OCI-LY1 (cell line): ENCODE data around the gene STK32C.

Source experiments
- H2AFZ ChIP-seq: fragments of 200-600 bp; sonication (generic), shearing (Covaris generic); 2 replicates; pipeline ENCODE4 v1.6.0; 2014; ENCODE audit warnings: antibody characterized with exemption, mild to moderate bottlenecking, low read length
- H3F3A ChIP-seq: fragments of 200-600 bp; sonication (generic), shearing (Covaris generic); 2 replicates; pipeline ENCODE4 v1.6.0; 2014; ENCODE audit warnings: mild to moderate bottlenecking, antibody characterized with exemption, low read length, moderate library complexity; ENCODE audit not compliant: insufficient read depth
- H3K27ac ChIP-seq: fragments of 200-600 bp; sonication (generic); 2 replicates; pipeline ENCODE4 v1.5.1; 2014; ENCODE audit warnings: low read length, mixed run types, mild to moderate bottlenecking, low read depth; ENCODE audit not compliant: poor library complexity, severe bottlenecking
- H3K27me3 ChIP-seq: fragments of 200-600 bp; sonication (generic); 2 replicates; pipeline ENCODE4 v1.6.0; 2014; ENCODE audit warnings: antibody characterized with exemption, mild to moderate bottlenecking, low read length, moderate library complexity; ENCODE audit not compliant: insufficient read depth
- H3K36me3 ChIP-seq: fragments of 200-600 bp; sonication (generic); 2 replicates; pipeline ENCODE4 v1.6.1; 2014; ENCODE audit warnings: mild to moderate bottlenecking, antibody characterized with exemption, low read length, moderate library complexity, mixed read lengths; ENCODE audit not compliant: insufficient read depth
- H3K4me1 ChIP-seq: fragments of 200-600 bp; sonication (generic); 2 replicates; pipeline ENCODE4 v1.5.1; 2014; ENCODE audit warnings: mild to moderate bottlenecking, low read length, moderate library complexity; ENCODE audit not compliant: insufficient read depth, severe bottlenecking
- H3K4me2 ChIP-seq: fragments of 200-600 bp; sonication (generic), shearing (Covaris generic); 2 replicates; pipeline ENCODE4 v1.6.1; 2014; ENCODE audit warnings: low read length
- H3K4me3 ChIP-seq: fragments of 200-600 bp; sonication (generic); 2 replicates; pipeline ENCODE4 v1.5.1; 2014; ENCODE audit warnings: low read length, low read depth, mild to moderate bottlenecking, mixed read lengths; ENCODE audit not compliant: poor library complexity, severe bottlenecking
- H3K79me2 ChIP-seq: fragments of 200-600 bp; shearing (Covaris generic); 2 replicates; pipeline ENCODE4 v1.6.1; 2016; ENCODE audit warnings: mixed run types, low read length, mixed read lengths; ENCODE audit not compliant: insufficient read depth
- H3K9ac ChIP-seq: fragments of 200-600 bp; sonication (generic), shearing (Covaris generic); 2 replicates; pipeline ENCODE4 v1.6.1; 2014; ENCODE audit warnings: mild to moderate bottlenecking, low read length, mixed read lengths
- H3K9me2 ChIP-seq: fragments of 200-600 bp; sonication (generic), shearing (Covaris generic); 2 replicates; pipeline ENCODE4 v1.6.1; 2014; ENCODE audit warnings: low read depth, mild to moderate bottlenecking, low read length, mixed read lengths
- H3K9me3 ChIP-seq: fragments of 200-600 bp; shearing (Covaris generic); 2 replicates; pipeline ENCODE4 v1.6.1; 2014; ENCODE audit warnings: low read length, mixed read lengths
- H4K20me1 ChIP-seq: fragments of 200-600 bp; sonication (generic), shearing (Covaris generic); 2 replicates; pipeline ENCODE4 v1.6.0; 2016; ENCODE audit warnings: mild to moderate bottlenecking, low read length; ENCODE audit not compliant: insufficient read depth
- EZH2 ChIP-seq: fragments of 200-600 bp; sonication (generic), shearing (Covaris generic); IDR thresholded peaks from 2 replicates; pipeline ENCODE4 v1.8.0; 2017; ENCODE audit warnings: borderline replicate concordance, mixed run types, mild to moderate bottlenecking, antibody characterized with exemption, low read length, moderate library complexity, mixed read lengths
- TF ChIP-seq, protein P1 (sequence below): fragments of 200-600 bp; sonication (generic), shearing (Covaris generic); IDR thresholded peaks from 2 replicates; pipeline ENCODE4 v1.5.1; 2017; ENCODE audit warnings: mild to moderate bottlenecking, antibody characterized with exemption, low read length, moderate library complexity, mixed read lengths

The STK32C gene

DNA sequence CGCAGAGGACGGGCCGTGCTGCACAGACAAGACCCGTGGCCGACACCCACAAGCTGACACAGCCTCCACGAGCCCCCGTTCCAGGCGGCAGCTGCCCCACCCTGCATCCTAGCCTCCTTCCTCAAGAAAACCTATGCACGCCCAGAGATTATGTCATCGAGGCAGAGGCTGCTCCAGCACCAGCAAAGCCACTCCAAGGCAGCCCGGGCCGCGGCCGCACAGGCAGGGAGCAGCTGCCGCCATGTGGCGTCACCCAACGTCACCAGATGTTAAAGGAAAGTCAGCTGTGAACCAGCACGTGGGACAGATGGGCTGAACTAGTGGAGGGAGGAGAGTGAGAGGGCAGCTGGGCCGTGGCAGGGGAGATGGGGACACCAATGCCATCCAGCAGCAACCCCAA, 59.8 kb downstream of the STK32C start:
- Histone ChIP-seq H3K4me1 (no peaks in the 10 kb centered on the region), H3K27ac (no peak overlapping the region), H3K4me3 (no peak overlapping the region), H3K9me2 (no peaks in the 10 kb centered on the region), H3K27me3 (no peaks in the 10 kb centered on the region; the same call in 1 of the 2 replicates), H3K36me3 (no peaks in the 10 kb centered on the region), H3F3A (no peaks in the 10 kb centered on the region), H4K20me1 (no peaks in the 10 kb centered on the region), H3K9me3 (no peaks in the 10 kb centered on the region), H3K9ac (no peak overlapping the region), H2AFZ (no peak overlapping the region), H3K4me2 (no peak overlapping the region), H3K79me2 (no peaks in the 10 kb centered on the region)
- TF ChIP-seq, protein P1, sequence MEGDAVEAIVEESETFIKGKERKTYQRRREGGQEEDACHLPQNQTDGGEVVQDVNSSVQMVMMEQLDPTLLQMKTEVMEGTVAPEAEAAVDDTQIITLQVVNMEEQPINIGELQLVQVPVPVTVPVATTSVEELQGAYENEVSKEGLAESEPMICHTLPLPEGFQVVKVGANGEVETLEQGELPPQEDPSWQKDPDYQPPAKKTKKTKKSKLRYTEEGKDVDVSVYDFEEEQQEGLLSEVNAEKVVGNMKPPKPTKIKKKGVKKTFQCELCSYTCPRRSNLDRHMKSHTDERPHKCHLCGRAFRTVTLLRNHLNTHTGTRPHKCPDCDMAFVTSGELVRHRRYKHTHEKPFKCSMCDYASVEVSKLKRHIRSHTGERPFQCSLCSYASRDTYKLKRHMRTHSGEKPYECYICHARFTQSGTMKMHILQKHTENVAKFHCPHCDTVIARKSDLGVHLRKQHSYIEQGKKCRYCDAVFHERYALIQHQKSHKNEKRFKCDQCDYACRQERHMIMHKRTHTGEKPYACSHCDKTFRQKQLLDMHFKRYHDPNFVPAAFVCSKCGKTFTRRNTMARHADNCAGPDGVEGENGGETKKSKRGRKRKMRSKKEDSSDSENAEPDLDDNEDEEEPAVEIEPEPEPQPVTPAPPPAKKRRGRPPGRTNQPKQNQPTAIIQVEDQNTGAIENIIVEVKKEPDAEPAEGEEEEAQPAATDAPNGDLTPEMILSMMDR = no peak
- no peak for TF ChIP-seq EZH2

DNA sequence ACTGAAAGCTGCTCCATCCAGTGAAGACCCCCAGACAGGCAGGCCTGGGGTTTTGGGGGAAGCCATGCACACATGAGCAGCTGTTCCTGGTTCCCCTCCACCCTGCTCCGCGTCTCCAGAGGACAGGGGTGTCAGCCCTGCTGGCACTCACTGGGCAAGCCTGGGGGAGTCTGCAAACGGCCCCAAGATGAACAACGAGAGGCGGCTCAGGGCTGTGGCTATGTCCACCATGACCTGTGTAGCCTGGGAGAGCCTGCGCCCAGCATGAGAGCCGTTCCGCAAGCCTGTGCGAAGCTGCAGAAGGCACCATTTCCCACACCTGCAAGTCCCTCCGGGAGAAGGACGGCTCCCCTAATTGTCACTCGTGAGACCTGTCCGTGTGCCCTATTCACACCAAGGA, 61.5 kb downstream of the STK32C start:
- Histone ChIP-seq H3K4me3 (no peak overlapping the region), H3K4me2 (no peak overlapping the region), H3K27ac (no peak overlapping the region), H2AFZ (no peak overlapping the region), H3F3A (no peaks in the 10 kb centered on the region), H4K20me1 (no peaks in the 10 kb centered on the region), H3K9ac (no peak overlapping the region), H3K9me3 (no peaks in the 10 kb centered on the region), H3K79me2 (no peaks in the 10 kb centered on the region), H3K9me2 (no peaks in the 10 kb centered on the region), H3K36me3 (no peaks in the 10 kb centered on the region), H3K27me3 (no peaks in the 10 kb centered on the region; the same call in 1 of the 2 replicates), H3K4me1 (no peaks in the 10 kb centered on the region)
- no peak for TF ChIP-seq EZH2
- TF ChIP-seq, protein P1 = no peak

DNA sequence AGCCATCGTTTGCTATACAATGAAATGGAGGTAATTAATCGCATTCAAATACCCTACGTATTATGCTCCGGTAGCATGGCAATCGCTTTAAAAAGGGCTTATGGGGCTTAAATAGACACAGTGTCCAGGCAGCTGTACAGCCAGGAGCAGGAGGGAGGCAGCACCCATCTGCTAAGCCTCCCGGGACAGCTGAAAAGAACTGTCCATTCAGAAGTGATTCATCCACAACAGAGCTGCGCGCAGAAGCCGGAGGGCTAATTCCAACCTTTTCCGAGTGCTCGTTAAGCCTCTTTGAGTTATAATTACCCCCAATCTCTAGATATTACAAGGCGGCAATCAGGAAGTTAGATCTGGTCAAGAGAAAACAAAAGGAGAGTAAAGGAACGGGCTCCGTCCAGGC, 62.7 kb downstream of the STK32C start:
- H3K27me3 ChIP-seq = no peaks in the 10 kb centered on the region; the same call in 1 of the 2 replicates
- H3K36me3 ChIP-seq = no peaks in the 10 kb centered on the region
- no peak overlapping the region for H3K4me2 ChIP-seq
- H3K4me3 ChIP-seq = no peak overlapping the region
- H3K27ac ChIP-seq = no peak overlapping the region
- no peaks in the 10 kb centered on the region for H3F3A ChIP-seq
- no peaks in the 10 kb centered on the region for H4K20me1 ChIP-seq
- no peak overlapping the region for H3K9ac ChIP-seq
- no peaks in the 10 kb centered on the region for H3K79me2 ChIP-seq
- no peaks in the 10 kb centered on the region for H3K9me2 ChIP-seq
- no peak overlapping the region for H2AFZ ChIP-seq
- no peak for TF ChIP-seq EZH2
- TF ChIP-seq, protein P1 = no peak
- no peaks in the 10 kb centered on the region for H3K9me3 ChIP-seq
- H3K4me1 ChIP-seq = no peaks in the 10 kb centered on the region
